GM18951 (cell line): ENCODE data around the gene RPGRIP1L.
"Not testable (repeated sequence)": the region's sequence is repeated elsewhere in the genome, so short reads cannot be mapped to it uniquely, and the experiment has no call there.

Experiments
- POLR2A ChIP-seq: IDR thresholded peaks from 4 replicates; pipeline ENCODE4 v1.6.1; 2011; ENCODE audit warnings: mild to moderate bottlenecking; ENCODE audit not compliant: insufficient read length, insufficient read depth; ENCODE audit errors: extremely low read depth
- in situ Hi-C: fragments of 300-500 bp; cut with MboI; formaldehyde crosslinking; loops from one replicate; pipeline ENCODE4 v1.12.0; 2022; ENCODE audit warnings: low sequenced_read_pairs, mixed read lengths, inconsistent platforms; ENCODE audit not compliant: unreplicated experiment

Gene RPGRIP1L

GRCh38 chr16:53689636-53690035 is 14.0 kb downstream of the RPGRIP1L start:
- no peak for TF ChIP-seq POLR2A
- in situ Hi-C loops, result no loop called here

- no peak for TF ChIP-seq POLR2A
- in situ Hi-C loops, result no loop called here
These were observed 16.9 kb downstream of the RPGRIP1L start for GRCh38 chr16:53686710-53687109.

- in situ Hi-C loops, result not testable (repeated sequence)
These were observed 18.3 kb downstream of the RPGRIP1L start for GRCh38 chr16:53685334-53685733.

GRCh38 chr16:53681354-53681753 is 22.3 kb downstream of the RPGRIP1L start:
- no peak for TF ChIP-seq POLR2A
- in situ Hi-C loops, result no loop called here

- in situ Hi-C loops, result no loop called here
- no peak for TF ChIP-seq POLR2A
These were observed 22.9 kb downstream of the RPGRIP1L start for GRCh38 chr16:53680756-53681155.

- no peak for TF ChIP-seq POLR2A
- in situ Hi-C loops, result no loop called here
These were observed 24.8 kb downstream of the RPGRIP1L start for GRCh38 chr16:53678756-53679343.

- no peak for TF ChIP-seq POLR2A
- in situ Hi-C loops, result no loop called here
These were observed 25.5 kb downstream of the RPGRIP1L start for GRCh38 chr16:53678155-53678554.

GRCh38 chr16:53673189-53673588 is 30.5 kb downstream of the RPGRIP1L start:
- TF ChIP-seq POLR2A, result no peak
- in situ Hi-C loops, result no loop called here

GRCh38 chr16:53672461-53672860 is 31.2 kb downstream of the RPGRIP1L start:
- in situ Hi-C loops, result no loop called here
- TF ChIP-seq POLR2A, result no peak

GRCh38 chr16:53668869-53669268 is 34.8 kb downstream of the RPGRIP1L start:
- TF ChIP-seq POLR2A, result no peak
- in situ Hi-C loops, result no loop called here

GRCh38 chr16:53666786-53667415 is 36.8 kb downstream of the RPGRIP1L start:
- in situ Hi-C loops, result no loop called here
- no peak for TF ChIP-seq POLR2A

GRCh38 chr16:53664724-53665345 is 38.8 kb downstream of the RPGRIP1L start:
- TF ChIP-seq POLR2A, result no peak
- in situ Hi-C loops, result no loop called here

GRCh38 chr16:53662072-53662471 is 41.6 kb downstream of the RPGRIP1L start:
- TF ChIP-seq POLR2A, result no peak
- in situ Hi-C loops, result no loop called here

- TF ChIP-seq POLR2A, result no peak
- in situ Hi-C loops, result no loop called here
These were observed 48.7 kb downstream of the RPGRIP1L start for GRCh38 chr16:53654946-53655345.
